HG03159 (cell line): Measurements from ENCODE around the gene CHM.
"Not testable (repeated sequence)": the region's sequence is repeated elsewhere in the genome, so short reads cannot be mapped to it uniquely, and the experiment has no call there.

Experiments used
- ATAC-seq: cut with Tn5 transposase; IDR thresholded peaks from one replicate; pipeline ENCODE4 v1.9.1; 2021; ENCODE audit warnings: mild to moderate bottlenecking, moderate library complexity; ENCODE audit not compliant: unreplicated experiment

The CHM gene

GRCh38 chrX:86047174-86047935 lies at the start of gene CHM:
Gene CHM (minus strand): TSS chrX:86047558. CDS start chrX:86047532, 26 bp downstream.
- ATAC-seq, result peak; percentile 99

- no peak for ATAC-seq
Observed at GRCh38 chrX:86078650-86079049, 31.3 kb upstream of the CHM start.

GRCh38 chrX:86066998-86067397 lies 19.6 kb upstream of the CHM start:
- no peak for ATAC-seq

GRCh38 chrX:86061407-86061806 lies 14.0 kb upstream of the CHM start:
- no peak for ATAC-seq

- no peak for ATAC-seq
Observed at GRCh38 chrX:86051741-86052140, 4.4 kb upstream of the CHM start.

- no peak for ATAC-seq
Observed at GRCh38 chrX:86047936-86048280, 550 bp upstream of the CHM start.

GRCh38 chrX:86044216-86044615 lies 3.1 kb downstream of the CHM start:
- ATAC-seq, result no peak

GRCh38 chrX:86039625-86040568 lies 7.5 kb downstream of the CHM start:
- ATAC-seq, result no peak

GRCh38 chrX:86033385-86033784 lies 14.0 kb downstream of the CHM start:
- no peak for ATAC-seq

- ATAC-seq, result no peak
Observed at GRCh38 chrX:86028681-86029080, 18.7 kb downstream of the CHM start.

- ATAC-seq, result no peak
Observed at GRCh38 chrX:86023811-86024210, 23.5 kb downstream of the CHM start.

GRCh38 chrX:86021652-86022289 lies 25.6 kb downstream of the CHM start:
- no peak for ATAC-seq

GRCh38 chrX:86016139-86016538 lies 31.2 kb downstream of the CHM start:
- no peak for ATAC-seq

GRCh38 chrX:86014959-86015358 lies 32.4 kb downstream of the CHM start:
- not testable (repeated sequence) for ATAC-seq

- ATAC-seq, result no peak
Observed at GRCh38 chrX:86014421-86014820, 32.9 kb downstream of the CHM start.

- ATAC-seq, result no peak
Observed at GRCh38 chrX:86013792-86014191, 33.6 kb downstream of the CHM start.

- ATAC-seq, result no peak
Observed at GRCh38 chrX:86012188-86012587, 35.2 kb downstream of the CHM start.

- ATAC-seq, result not testable (repeated sequence)
Observed at GRCh38 chrX:86009803-86010202, 37.6 kb downstream of the CHM start.

GRCh38 chrX:86007891-86008290 lies 39.5 kb downstream of the CHM start:
- ATAC-seq, result not testable (repeated sequence)

GRCh38 chrX:86002076-86002896 lies 45.1 kb downstream of the CHM start:
- ATAC-seq, result no peak

- ATAC-seq, result no peak
Observed at GRCh38 chrX:85998954-85999353, 48.4 kb downstream of the CHM start.
